HG02610 (cell line): ENCODE results near the gene MICAL1.

Experiments used
- ATAC-seq: cut with Tn5 transposase; IDR thresholded peaks from one replicate; pipeline ENCODE4 v1.9.1; 2021; ENCODE audit warnings: mild to moderate bottlenecking, moderate library complexity; ENCODE audit not compliant: unreplicated experiment

MICAL1 gene

DNA sequence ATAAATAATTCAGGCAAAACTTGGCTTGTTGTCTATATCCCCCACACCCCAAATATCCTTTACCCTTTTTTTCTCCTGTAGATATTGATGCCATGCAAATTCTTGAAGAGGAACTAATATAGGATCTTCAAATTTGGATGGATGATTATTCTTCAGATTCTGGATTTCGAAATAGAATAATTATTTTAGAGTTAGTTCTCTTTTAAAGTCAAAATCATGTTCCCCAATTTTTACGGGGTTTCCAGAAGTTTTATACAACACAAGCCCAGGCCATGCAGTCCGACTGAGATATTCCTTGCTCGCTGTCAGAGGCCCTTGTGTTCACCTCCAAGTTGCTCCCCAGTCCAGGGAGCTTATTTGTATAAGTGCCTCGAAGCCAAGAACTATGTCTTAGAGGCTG is 19.5 kb downstream of the MICAL1 start:
- no peak for ATAC-seq

DNA sequence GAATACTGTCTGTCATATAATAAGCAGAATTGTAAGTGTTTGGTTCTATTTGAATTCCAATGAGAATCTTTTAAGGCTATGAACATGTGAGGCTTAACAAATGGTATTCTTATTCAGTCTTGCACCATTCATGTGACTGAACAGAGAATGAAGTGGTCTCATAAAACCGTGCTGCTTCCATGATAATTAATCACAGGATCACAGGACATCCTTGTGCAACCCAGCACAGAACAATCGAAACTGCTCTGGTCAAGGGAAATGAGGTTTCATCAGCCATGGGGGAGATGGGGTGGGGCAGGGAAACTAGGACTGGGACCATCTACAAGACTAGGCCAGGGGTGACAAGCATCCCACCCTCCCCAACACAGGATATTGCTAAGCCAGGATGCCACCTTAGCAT is 21.1 kb downstream of the MICAL1 start:
- ATAC-seq: no peak

DNA sequence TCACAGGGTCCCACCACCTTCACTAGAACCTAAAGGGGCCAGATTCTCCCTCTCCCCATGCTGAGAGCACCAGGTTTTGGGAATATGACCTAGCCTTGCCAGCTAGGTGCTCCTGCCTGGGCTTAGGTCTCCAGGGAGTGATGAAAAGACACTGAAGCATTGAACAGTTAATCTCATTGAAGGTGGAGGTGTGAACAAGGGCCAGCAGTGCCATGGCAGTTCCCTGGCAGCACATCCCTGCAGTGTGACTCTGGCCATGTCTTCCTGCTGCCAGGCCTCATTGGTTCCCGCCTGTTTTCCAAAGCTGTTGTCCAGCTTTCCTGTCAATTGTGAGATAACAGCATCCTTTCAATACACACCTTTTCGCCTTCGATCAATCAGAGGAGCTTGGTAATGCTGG is 26.1 kb downstream of the MICAL1 start:
- ATAC-seq: no peak

DNA sequence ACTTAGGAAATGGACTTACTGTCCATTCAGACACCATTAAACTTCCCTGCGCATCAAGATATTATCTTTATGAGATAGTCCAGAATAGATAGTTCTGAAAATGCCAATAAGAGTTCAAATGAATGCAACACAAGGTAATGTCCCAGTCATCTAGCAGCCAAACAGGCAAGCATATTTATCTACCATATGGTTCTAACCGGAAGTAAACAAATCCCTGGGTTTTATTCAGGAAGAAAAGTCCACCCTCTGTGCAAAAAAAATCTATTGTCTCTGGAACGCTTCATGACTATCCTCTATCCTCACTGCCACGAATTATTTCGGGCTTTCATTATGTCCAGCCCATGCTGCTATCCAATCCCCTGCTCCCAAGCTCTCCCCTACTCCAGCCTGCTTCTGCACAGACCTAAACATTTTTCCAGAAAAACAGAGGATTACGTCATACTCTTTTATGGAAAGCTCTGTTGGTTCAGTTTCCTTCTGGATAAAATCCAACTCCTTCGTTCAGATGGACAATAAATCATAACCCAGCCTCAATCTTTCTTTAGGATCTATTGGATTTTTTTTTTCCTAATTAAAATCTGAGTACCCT is 26.6 kb downstream of the MICAL1 start:
- no peak for ATAC-seq

DNA sequence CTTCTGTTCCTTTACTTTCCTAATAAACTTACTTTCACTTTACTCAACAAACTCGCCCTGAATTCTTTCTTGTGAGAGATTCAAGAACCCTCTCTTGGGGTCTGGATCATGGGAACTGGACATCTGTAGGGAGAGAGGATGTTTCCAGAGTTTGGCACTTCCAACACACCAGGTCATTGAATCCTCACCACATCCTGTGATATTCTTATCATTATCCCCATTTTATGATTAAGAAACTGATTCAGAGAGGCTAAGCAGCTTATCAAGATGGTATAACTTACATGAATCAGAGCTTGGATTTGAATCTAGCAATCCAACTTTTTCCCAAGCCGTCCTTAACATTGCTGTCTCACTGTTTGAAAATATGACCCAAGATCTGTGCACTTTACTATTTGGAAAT is 30.6 kb downstream of the MICAL1 start:
- ATAC-seq: no peak

DNA sequence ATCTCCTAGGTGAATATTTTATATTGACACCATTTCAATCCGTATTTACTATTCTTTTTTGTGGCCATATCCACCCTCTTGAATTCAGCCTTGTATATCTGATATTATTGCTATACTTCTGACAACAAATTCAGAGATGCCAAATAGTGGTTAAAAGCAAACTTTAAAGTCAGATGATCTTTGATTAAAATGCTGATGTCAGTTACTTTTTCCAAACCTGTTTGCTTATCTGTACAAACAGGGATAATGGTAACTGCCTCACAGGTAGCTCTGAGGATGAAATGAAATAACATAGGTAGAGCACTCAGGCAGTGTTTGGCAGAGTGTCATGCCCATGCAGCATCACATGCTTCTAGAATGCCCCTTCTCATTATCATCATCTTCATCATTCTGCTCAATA is 34.4 kb downstream of the MICAL1 start:
- ATAC-seq: no peak

DNA sequence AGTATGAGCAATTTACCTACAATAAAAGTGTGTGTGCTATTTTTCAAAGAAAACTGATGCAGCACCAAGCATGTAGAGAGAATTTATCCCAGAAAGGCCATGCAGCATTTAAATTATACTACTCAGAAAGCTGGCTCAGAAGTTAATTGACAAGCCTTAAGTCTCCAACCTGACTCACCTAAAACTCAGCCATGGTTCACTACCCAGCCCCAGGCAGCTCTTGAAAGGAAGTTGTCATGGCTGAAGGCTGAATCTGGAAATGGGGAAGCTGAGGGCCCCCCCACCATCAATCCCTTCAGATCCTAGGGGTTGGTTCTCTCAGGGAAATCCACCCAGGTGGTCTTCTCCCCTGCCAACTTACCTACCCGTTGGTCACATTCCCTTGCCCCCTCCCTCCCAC is 34.8 kb downstream of the MICAL1 start:
- no peak for ATAC-seq

DNA sequence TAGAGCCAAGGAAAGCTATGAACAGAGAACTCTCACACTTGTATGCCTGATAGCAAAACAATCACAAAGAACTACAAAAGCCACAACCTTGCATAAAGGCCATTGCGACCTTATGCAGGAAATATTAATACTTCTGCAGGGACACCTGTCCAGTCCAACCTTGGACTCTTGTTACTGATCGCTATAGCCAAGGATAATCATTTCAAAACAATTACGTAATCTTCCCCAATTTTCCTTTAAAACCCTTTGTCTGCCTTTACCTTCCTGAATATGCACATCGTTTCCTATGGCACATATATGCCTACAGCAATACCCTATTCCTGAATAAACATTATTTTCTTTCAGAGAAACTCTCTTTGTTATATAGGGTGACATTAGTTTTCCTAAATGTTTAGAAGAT is 37.9 kb downstream of the MICAL1 start:
- no peak for ATAC-seq

DNA sequence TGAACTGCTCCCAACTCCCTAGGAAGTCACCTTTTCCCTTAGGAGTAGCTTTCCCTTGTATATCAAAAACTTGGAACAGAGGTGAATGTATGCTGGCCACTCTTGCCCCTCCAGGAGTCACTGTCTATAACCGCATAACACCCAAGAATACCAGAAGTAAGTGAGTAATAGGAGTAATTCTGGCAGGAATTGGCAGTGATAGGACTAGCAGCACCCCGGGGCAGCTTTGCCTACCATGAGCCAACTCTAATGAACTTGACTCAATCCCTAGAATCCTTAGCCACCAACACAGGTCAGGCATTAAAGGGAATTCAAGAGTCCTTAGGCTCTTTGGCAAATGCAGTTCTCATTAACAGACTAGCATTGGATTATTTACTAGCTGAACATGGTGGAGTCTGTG is 44.5 kb downstream of the MICAL1 start:
- ATAC-seq: no peak

DNA sequence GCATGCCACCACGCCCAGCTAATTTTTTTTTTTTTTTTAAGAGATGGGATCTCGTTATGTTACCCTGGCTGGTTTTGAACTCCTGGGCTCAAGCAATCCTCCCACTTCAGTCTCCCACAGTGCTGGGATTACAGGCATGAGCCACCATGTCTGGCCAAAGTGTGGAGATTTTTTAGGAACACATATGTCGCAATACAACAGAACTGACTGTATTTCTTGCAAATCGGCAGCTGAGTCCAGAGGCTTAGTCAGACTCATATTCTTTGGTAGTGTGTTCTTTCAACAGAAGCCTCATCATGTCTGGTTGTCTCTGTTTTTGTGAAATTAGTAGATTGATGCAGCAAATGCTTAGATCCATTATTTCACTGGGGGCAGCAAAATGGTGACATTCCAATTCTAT is 49.4 kb downstream of the MICAL1 start:
- no peak for ATAC-seq

DNA sequence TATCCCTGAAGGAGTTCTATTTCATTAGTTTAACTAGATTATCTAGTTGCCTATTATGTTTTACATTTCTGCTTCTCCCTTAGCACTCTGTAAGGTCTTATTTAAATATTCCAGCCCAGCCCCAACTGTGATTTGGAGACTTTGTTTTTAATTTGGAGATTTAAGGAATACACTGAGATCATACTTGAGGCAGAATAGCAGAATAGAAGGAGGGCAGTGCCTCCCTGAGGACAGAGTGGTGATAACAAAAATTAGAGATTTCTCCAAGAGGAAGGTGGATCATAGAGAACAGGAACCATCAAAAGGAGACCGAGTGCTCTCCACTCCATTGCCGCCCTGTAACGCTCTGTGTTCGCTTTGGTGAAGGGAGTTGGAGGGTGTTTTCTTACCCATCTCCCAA is 58.6 kb downstream of the MICAL1 start:
- no peak for ATAC-seq

DNA sequence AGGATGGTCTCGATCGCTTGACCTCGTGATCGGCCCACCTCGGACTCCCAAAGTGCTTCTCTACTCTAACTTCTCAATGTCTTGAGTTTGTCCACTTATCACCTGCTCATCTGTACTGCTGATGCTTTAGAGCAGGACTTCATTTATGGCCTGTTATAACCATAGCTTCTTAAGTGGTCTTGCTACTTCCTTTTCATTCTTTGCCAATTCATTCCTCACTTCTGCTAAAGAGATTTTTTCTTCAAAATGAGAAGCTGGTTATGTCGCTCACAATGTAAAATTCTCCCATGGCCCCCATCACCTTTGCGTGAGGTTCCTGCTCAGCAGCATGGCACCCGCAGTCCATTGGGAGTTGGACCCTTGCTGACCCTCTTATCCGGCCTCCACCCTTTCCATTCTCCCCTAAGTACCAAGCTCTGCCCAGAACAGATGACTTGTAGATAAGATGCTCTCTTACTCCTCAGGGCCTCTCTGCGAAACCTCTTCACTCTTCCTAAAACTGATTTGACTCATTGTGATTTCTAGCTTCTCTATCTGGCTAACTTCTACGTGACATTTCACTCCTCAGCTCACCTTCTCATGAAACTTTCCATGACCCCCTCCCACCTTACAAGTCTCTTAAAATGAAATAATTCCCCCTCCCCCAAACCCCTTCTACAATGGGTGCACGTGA is 59.4 kb downstream of the MICAL1 start:
- ATAC-seq: no peak
